ENCODE measurements around the gene CHST8.
"Not testable (repeated sequence)": the region's sequence is repeated elsewhere in the genome, so short reads cannot be mapped to it uniquely, and the experiment has no call there.

The CHST8 gene

DNA sequence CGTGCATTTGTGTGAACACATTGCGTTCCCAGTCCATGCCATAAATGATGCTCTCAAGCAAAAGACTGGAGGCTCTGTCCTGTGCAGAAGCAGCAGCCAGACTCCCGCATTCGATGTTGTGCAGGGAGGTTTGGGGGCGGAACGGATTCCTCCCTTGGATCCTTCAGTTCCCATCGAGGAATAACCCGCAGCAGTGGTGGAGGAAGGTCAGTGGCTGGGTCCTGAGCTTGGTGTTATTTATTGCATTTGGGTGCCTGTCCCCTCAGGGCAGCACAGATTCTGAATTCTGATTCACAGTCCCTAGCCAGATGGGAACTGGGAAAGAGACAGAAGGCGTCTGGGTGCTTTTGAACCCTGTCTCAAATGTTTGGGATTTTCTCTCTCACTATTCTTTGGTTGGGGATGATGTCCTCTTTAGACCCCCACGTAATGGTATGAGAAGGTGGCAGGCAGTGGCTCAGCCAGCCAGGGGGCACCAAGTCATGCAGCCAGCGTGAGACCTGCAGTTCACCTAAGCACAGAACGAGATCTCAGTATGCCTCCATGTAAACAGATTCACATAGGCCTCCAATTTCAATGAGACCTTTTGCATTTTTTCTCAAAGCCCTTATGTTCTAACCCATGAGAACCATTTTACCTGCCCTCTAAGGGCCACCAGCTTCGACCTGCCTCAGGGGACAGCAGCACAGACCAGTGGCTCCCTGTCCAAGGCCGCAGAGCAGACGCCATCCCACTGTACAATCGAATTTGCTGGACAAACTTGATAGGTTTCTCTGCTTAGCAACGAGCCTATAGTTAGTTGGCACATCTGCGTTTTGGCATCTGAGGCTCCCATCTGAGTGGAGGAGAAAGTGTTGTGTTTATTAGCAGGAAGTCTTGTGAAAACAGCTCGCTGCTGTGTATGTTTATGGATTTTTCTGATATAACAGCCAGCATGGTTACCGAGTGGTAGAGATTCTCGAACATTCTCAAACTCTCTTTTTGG, 192.7 kb downstream of the CHST8 start:
- no peak overlapping the region for H3K4me2 ChIP-seq (ENCODE audit: low read depth, low read length, poor library complexity, severe bottlenecking)
- H2AFZ ChIP-seq (ENCODE audit: low read depth, low read length, severe bottlenecking): no peak overlapping the region
- no peaks in the 10 kb centered on the region for H3K79me2 ChIP-seq (ENCODE audit: insufficient read depth, low read length)
- H3K9me2 ChIP-seq (replicated peaks; ENCODE audit: insufficient read depth, low read length): no peaks in the 10 kb centered on the region
- H4K20me1 ChIP-seq (ENCODE audit: low read depth, low read length): no peaks in the 10 kb centered on the region
- no peaks in the 10 kb centered on the region for H3K36me3 ChIP-seq (ENCODE audit: low read length)
- TF ChIP-seq, protein P1, sequence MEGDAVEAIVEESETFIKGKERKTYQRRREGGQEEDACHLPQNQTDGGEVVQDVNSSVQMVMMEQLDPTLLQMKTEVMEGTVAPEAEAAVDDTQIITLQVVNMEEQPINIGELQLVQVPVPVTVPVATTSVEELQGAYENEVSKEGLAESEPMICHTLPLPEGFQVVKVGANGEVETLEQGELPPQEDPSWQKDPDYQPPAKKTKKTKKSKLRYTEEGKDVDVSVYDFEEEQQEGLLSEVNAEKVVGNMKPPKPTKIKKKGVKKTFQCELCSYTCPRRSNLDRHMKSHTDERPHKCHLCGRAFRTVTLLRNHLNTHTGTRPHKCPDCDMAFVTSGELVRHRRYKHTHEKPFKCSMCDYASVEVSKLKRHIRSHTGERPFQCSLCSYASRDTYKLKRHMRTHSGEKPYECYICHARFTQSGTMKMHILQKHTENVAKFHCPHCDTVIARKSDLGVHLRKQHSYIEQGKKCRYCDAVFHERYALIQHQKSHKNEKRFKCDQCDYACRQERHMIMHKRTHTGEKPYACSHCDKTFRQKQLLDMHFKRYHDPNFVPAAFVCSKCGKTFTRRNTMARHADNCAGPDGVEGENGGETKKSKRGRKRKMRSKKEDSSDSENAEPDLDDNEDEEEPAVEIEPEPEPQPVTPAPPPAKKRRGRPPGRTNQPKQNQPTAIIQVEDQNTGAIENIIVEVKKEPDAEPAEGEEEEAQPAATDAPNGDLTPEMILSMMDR (IDR thresholded peaks at IDR 0.05; ENCODE audit: insufficient read depth, low read length, poor library complexity, severe bottlenecking): no peak
- no peak for TF ChIP-seq EZH2phosphoT487 (conservative IDR thresholded peaks at IDR 0.05; ENCODE audit: low read length)
- no peak overlapping the region for H3K27ac ChIP-seq (ENCODE audit: low read depth, low read length)
- no peak overlapping the region for H3K4me3 ChIP-seq (ENCODE audit: insufficient read depth, low read length, poor library complexity, severe bottlenecking)
- no peak overlapping the region for H3K9ac ChIP-seq (ENCODE audit: low read length)
- H3F3A ChIP-seq (ENCODE audit: insufficient read depth): no peaks in the 10 kb centered on the region
- H3K9me3 ChIP-seq (ENCODE audit: insufficient read depth, low read length): no peaks in the 10 kb centered on the region
- H3K27me3 ChIP-seq (ENCODE audit: low read length): no peaks in the 10 kb centered on the region

DNA sequence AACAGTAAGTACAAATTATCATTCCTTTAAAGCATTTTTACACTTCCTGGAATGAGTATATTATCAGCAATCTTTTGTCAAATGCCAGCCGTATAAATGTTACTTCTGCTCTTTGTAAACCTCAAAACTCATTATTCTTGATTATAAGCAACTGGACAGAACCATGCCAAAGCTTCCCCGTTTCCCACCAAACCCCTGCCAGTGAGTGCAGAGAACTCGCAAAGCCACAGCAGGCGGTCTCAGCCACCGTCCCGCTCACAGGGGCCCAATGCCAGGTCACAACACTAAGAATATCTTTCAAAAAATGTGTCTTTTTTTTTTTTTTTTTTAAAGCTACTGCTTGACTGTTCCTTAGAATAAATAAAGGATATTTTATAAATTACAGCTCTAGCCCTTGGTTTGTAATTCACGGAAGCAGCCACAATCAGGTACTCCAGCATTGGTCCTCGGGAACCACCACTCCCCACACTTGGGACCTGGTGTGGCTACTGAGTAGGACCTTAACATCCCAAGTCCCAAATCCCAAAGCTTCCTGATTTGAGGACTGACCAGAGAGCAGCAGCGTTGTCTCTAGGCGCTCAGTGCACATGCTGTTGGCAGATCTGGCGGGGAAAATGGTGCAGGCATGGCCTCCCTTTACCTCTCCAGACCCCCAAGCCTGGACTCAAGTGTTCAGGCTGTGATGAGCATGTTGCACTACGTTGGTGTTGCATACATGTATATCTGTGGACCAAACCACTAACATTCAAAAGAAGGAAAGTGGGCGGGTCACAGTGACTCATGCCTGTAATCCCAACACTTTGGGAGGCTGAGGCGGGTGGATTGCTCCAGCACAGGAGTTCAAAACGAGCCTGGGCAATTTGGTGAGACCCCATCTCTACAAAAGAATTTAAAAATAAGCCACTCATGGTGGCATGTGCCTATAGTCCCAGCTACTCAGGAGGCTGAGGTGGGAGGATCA, 193.9 kb downstream of the CHST8 start:
- H3K27ac ChIP-seq (ENCODE audit: low read depth, low read length): no peak overlapping the region
- no peaks in the 10 kb centered on the region for H3K36me3 ChIP-seq (ENCODE audit: low read length)
- no peak overlapping the region for H2AFZ ChIP-seq (ENCODE audit: low read depth, low read length, severe bottlenecking)
- H3K9me2 ChIP-seq (replicated peaks; ENCODE audit: insufficient read depth, low read length): no peaks in the 10 kb centered on the region
- no peaks in the 10 kb centered on the region for H3K27me3 ChIP-seq (ENCODE audit: low read length)
- H3K9ac ChIP-seq (ENCODE audit: low read length): no peak overlapping the region
- H3K4me3 ChIP-seq (ENCODE audit: insufficient read depth, low read length, poor library complexity, severe bottlenecking): no peak overlapping the region
- H3K9me3 ChIP-seq (ENCODE audit: insufficient read depth, low read length): no peaks in the 10 kb centered on the region
- H3F3A ChIP-seq (ENCODE audit: insufficient read depth): no peaks in the 10 kb centered on the region
- H3K79me2 ChIP-seq (ENCODE audit: insufficient read depth, low read length): no peaks in the 10 kb centered on the region
- no peak overlapping the region for H3K4me2 ChIP-seq (ENCODE audit: low read depth, low read length, poor library complexity, severe bottlenecking)
- TF ChIP-seq, protein P1 (IDR thresholded peaks at IDR 0.05; ENCODE audit: insufficient read depth, low read length, poor library complexity, severe bottlenecking): no peak
- no peak for TF ChIP-seq EZH2phosphoT487 (conservative IDR thresholded peaks at IDR 0.05; ENCODE audit: low read length)
- no peaks in the 10 kb centered on the region for H4K20me1 ChIP-seq (ENCODE audit: low read depth, low read length)

DNA sequence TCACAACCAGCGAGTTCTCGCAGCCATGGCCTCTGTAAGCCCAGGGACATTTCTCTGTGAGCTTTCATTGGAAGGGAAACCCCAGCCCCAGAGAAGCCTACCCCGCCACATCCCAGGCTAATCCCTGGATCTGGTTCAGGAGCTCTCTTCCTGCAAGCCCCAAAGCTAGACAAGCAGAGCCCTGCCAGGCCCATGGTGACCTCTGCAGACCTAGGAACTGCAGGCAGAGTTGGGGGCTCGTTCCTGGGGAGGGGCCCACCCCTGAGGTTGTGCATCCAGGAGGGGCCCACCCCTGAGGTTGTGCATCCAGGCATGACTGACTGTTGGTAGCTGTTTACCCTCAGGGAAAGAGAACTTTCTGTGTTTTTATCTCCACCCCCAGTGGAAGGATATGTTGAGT, 196.7 kb downstream of the CHST8 start:
- no peak overlapping the region for H3K27ac ChIP-seq (ENCODE audit: low read depth, low read length)
- H3K4me2 ChIP-seq (ENCODE audit: low read depth, low read length, poor library complexity, severe bottlenecking): no peak overlapping the region
- TF ChIP-seq EZH2phosphoT487 (conservative IDR thresholded peaks at IDR 0.05; ENCODE audit: low read length): no peak
- TF ChIP-seq, protein P1 (IDR thresholded peaks at IDR 0.05; ENCODE audit: insufficient read depth, low read length, poor library complexity, severe bottlenecking): no peak

DNA sequence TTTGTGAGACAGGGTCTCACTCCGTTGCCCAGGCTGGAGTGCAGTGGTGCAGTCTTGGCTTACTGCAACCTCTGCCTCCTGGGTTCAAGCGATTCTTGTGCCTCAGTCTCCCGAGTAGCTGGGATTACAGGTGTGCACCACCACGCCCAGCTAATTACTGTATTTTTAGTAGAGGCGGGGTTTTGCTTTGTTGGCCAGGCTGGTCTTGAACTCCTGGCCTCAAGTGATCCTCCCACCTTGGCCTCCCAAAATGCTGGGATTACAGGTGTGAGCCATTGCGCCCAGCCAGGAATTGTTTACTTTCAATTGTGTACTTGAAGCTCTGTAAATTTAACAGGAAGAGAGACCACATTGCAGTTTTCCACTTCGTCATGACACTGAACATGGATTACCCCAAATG, 197.3 kb downstream of the CHST8 start:
- H3K9ac ChIP-seq (ENCODE audit: low read length); H3K36me3 ChIP-seq (ENCODE audit: low read length); H3K27ac ChIP-seq (ENCODE audit: low read depth, low read length); H3K9me3 ChIP-seq (ENCODE audit: insufficient read depth, low read length); H3K79me2 ChIP-seq (ENCODE audit: insufficient read depth, low read length); H3F3A ChIP-seq (ENCODE audit: insufficient read depth); H2AFZ ChIP-seq (ENCODE audit: low read depth, low read length, severe bottlenecking); H3K4me2 ChIP-seq (ENCODE audit: low read depth, low read length, poor library complexity, severe bottlenecking); H3K4me3 ChIP-seq (ENCODE audit: insufficient read depth, low read length, poor library complexity, severe bottlenecking); H3K27me3 ChIP-seq (ENCODE audit: low read length); H4K20me1 ChIP-seq (ENCODE audit: low read depth, low read length); H3K9me2 ChIP-seq (replicated peaks; ENCODE audit: insufficient read depth, low read length): not testable (repeated sequence)

More for the DNA sequence above, 196.7 kb downstream of the CHST8 start:
- Histone ChIP-seq H3K9me2 (replicated peaks; ENCODE audit: insufficient read depth, low read length) (no peaks in the 10 kb centered on the region), H3F3A (ENCODE audit: insufficient read depth) (no peaks in the 10 kb centered on the region), H3K79me2 (ENCODE audit: insufficient read depth, low read length) (no peaks in the 10 kb centered on the region), H3K4me3 (ENCODE audit: insufficient read depth, low read length, poor library complexity, severe bottlenecking) (no peak overlapping the region), H2AFZ (ENCODE audit: low read depth, low read length, severe bottlenecking) (no peak overlapping the region), H4K20me1 (ENCODE audit: low read depth, low read length) (no peaks in the 10 kb centered on the region), H3K9me3 (ENCODE audit: insufficient read depth, low read length) (no peaks in the 10 kb centered on the region), H3K27me3 (ENCODE audit: low read length) (no peaks in the 10 kb centered on the region), H3K36me3 (ENCODE audit: low read length) (no peaks in the 10 kb centered on the region), H3K9ac (ENCODE audit: low read length) (no peak overlapping the region)
